ENCODE results near the gene DCTN3. TPM values are rescaled to one million over a fixed set of nuclear protein-coding genes. Genes with fewer than 3 reads are reported as not detected.

The DCTN3 gene
- total and polyA plus RNA-seq, 2 experiments from 2014 or later = 12.9 to 17.9 TPM

GRCh38 chr9:34606190-34606589, 14.1 kb downstream of the DCTN3 start:
- no peaks in the 10 kb centered on the region for H3F3A ChIP-seq (replicated peaks; ENCODE audit: low read depth)
- Mint-ChIP-seq H3K4me1 (peaks cover 19% of the 10 kb centered on the region), H3K9me3 (no peaks in the 10 kb centered on the region; the same call in 2 of the 3 replicates), H3K36me3 (ENCODE audit: low read depth) (no peaks in the 10 kb centered on the region), H3K4me3 (no peak overlapping the region), H3K27ac (no peak overlapping the region), H3K27me3 (ENCODE audit: insufficient read depth, low read depth, poor library complexity) (peaks cover 5% of the 10 kb centered on the region)
- TF ChIP-seq JUNB (IDR thresholded peaks at IDR 0.05; ENCODE audit: unreplicated experiment) (no peak), EZH2phosphoT487 (IDR thresholded peaks at IDR 0.05; ENCODE audit: unreplicated experiment) (no peak), NANOG (IDR thresholded peaks at IDR 0.05; ENCODE audit: borderline replicate concordance) (no peak), ZNF462 (CRISPR knock-in tag; IDR thresholded peaks at IDR 0.05) (no peak), EZH2 (IDR thresholded peaks at IDR 0.05; ENCODE audit: low read depth, unreplicated experiment) (no peak), ZNF114 (CRISPR knock-in tag; IDR thresholded peaks at IDR 0.05) (no peak), CREB1 (CRISPR knock-in tag; IDR thresholded peaks at IDR 0.05; ENCODE audit: low read depth) (no peak), POLR2AphosphoS5 (IDR thresholded peaks at IDR 0.05; ENCODE audit: low read depth) (no peak), ZNF331 (CRISPR knock-in tag; IDR thresholded peaks at IDR 0.05; ENCODE audit: low read depth) (no peak), STAT1 (IDR thresholded peaks at IDR 0.05; ENCODE audit: unreplicated experiment) (no peak), REST (IDR thresholded peaks at IDR 0.05; ENCODE audit: unreplicated experiment) (no peak)
- TF ChIP-seq, protein P1, sequence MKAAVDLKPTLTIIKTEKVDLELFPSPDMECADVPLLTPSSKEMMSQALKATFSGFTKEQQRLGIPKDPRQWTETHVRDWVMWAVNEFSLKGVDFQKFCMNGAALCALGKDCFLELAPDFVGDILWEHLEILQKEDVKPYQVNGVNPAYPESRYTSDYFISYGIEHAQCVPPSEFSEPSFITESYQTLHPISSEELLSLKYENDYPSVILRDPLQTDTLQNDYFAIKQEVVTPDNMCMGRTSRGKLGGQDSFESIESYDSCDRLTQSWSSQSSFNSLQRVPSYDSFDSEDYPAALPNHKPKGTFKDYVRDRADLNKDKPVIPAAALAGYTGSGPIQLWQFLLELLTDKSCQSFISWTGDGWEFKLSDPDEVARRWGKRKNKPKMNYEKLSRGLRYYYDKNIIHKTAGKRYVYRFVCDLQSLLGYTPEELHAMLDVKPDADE (IDR thresholded peaks at IDR 0.05) = no peak
- TF ChIP-seq, protein P2, sequence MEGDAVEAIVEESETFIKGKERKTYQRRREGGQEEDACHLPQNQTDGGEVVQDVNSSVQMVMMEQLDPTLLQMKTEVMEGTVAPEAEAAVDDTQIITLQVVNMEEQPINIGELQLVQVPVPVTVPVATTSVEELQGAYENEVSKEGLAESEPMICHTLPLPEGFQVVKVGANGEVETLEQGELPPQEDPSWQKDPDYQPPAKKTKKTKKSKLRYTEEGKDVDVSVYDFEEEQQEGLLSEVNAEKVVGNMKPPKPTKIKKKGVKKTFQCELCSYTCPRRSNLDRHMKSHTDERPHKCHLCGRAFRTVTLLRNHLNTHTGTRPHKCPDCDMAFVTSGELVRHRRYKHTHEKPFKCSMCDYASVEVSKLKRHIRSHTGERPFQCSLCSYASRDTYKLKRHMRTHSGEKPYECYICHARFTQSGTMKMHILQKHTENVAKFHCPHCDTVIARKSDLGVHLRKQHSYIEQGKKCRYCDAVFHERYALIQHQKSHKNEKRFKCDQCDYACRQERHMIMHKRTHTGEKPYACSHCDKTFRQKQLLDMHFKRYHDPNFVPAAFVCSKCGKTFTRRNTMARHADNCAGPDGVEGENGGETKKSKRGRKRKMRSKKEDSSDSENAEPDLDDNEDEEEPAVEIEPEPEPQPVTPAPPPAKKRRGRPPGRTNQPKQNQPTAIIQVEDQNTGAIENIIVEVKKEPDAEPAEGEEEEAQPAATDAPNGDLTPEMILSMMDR (conservative IDR thresholded peaks at IDR 0.05; ENCODE audit: low read depth in 2 of 2) = no peak
- no peaks in the 10 kb centered on the region for H4K20me1 ChIP-seq (replicated peaks; ENCODE audit: insufficient read depth)
- H2AFZ ChIP-seq = no peak overlapping the region
- peaks cover 3% of the 10 kb centered on the region; the same call in 1 of the 2 replicates for H3K4me1 ChIP-seq (ENCODE audit: insufficient read depth)
- no peak overlapping the region for H3K4me3 ChIP-seq
- H3K27me3 ChIP-seq (ENCODE audit: insufficient read depth) = no peaks in the 10 kb centered on the region
- no peaks in the 10 kb centered on the region for H3K79me2 ChIP-seq (replicated peaks; ENCODE audit: insufficient read depth)
- no peak for ATAC-seq
- H3K4me2 ChIP-seq = no peak overlapping the region
- H3K36me3 ChIP-seq (ENCODE audit: insufficient read depth) = no peaks in the 10 kb centered on the region
- DNase-seq (ENCODE audit: low spot score) = no peak
- no peak overlapping the region for H3K27ac ChIP-seq (ENCODE audit: low read depth)
- no peaks in the 10 kb centered on the region for H3K9me2 ChIP-seq (ENCODE audit: insufficient read depth)

Data from GM23338 (cell line).